HepG2 (cell line): ENCODE data around the gene ZFHX3. TPM values are rescaled to one million over a fixed set of nuclear protein-coding genes. Genes with fewer than 3 reads are reported as not detected.
A peak's percentile ranks its signal among the peaks of the same experiment; 100 is the strongest.

ENCODE experiments used
- ATAC-seq: fragments of 200-7000 bp; cut with Tn5 transposase; 3 replicates; pipeline ENCODE4 v1.9.1; 2020; ENCODE audit warnings: mild to moderate bottlenecking, moderate library complexity
- BruUV-seq: library from RNA; stranded (reverse); fragments of 400-500 nt; replicated peaks from 2 replicates; lab custom pipeline; 2021; lab: Mats Ljungman, UMichigan
- CTCF ChIA-PET: fragments of 300-600 bp; formaldehyde crosslinking; extraction: SDS; loops from one replicate; lab custom pipeline; 2021; ENCODE audit warnings: low total read pairs, inconsistent platforms, low intra/inter-chr PET ratio; lab: Yijun Ruan, JAX
- POLR2A ChIA-PET: fragments of 350-600 bp; sonication (Branson Sonifier 250); formaldehyde crosslinking; loops from one replicate; lab custom pipeline; 2020; ENCODE audit warnings: antibody characterized with exemption, inconsistent platforms; lab: Yijun Ruan, JAX
- DNase-seq: peaks from one replicate; pipeline ENCODE4 v3.0.0-alpha.2; 2015; ENCODE audit warnings: low spot score
- FAIRE-seq: peaks from 3 replicates; lab custom pipeline; 2011; peaks lifted over from hg19 to GRCh38; lab: Jason Lieb, UNC
- H2AFZ ChIP-seq: one replicate; pipeline ENCODE4 v1.6.1; 2011; ENCODE audit warnings: low read length, inconsistent platforms
- H3K27ac ChIP-seq: fragments of 300-600 bp; 3 replicates; pipeline ENCODE4 v1.8.0; 2011; ENCODE audit warnings: mixed run types, mild to moderate bottlenecking, mixed read lengths, low read length, inconsistent platforms; ENCODE audit not compliant: insufficient read depth; ENCODE audit errors: extremely low read length
- H3K27me3 ChIP-seq, 2 experiments: fragments of 200-600 bp in 1 of 2; 2 replicates in 1 of 2; 3 replicates in 1 of 2; pipeline versions ENCODE4 v1.6.0 to v1.8.0; 2011; ENCODE audit warnings: low read length in 2 of 2, mild to moderate bottlenecking in 2 of 2, moderate library complexity in 2 of 2, inconsistent platforms in 1 of 2; ENCODE audit not compliant: insufficient read depth in 2 of 2, control insufficient read depth in 1 of 2
- H3K36me3 ChIP-seq, 2 experiments: fragments of 200-600 bp in 1 of 2; replicated peaks in 1 of 2; 2 replicates in 1 of 2; 3 replicates in 1 of 2; pipeline versions ENCODE4 v1.5.1 to v1.8.0; 2011; ENCODE audit warnings: low read length in 2 of 2, inconsistent platforms in 1 of 2; ENCODE audit not compliant: insufficient read depth in 2 of 2, control insufficient read depth in 1 of 2
- H3K4me1 ChIP-seq: 2 replicates; pipeline ENCODE4 v1.5.1; 2012; ENCODE audit warnings: low read length, inconsistent platforms; ENCODE audit not compliant: insufficient read depth
- H3K4me2 ChIP-seq: 2 replicates; pipeline ENCODE4 v1.6.0; 2011; ENCODE audit warnings: low read depth, low read length, inconsistent platforms
- H3K4me3 ChIP-seq, 3 experiments: fragments of 200-600 bp in 1 of 3; sonication (generic), shearing (Covaris generic) in 1 of 3; replicated peaks in 1 of 3; 2 replicates each; pipeline ENCODE4 v1.5.1; 2011 to 2016; ENCODE audit warnings: low read length in 3 of 3, inconsistent platforms in 2 of 3, low read depth in 2 of 3, mild to moderate bottlenecking in 2 of 3, control low read depth in 1 of 3, mixed read lengths in 1 of 3; ENCODE audit not compliant: insufficient read depth in 1 of 3
- H3K79me2 ChIP-seq: one replicate; pipeline ENCODE4 v1.6.1; 2011; ENCODE audit warnings: low read length, inconsistent platforms; ENCODE audit not compliant: insufficient read depth
- H3K9ac ChIP-seq: 2 replicates; pipeline ENCODE4 v1.6.0; 2011; ENCODE audit warnings: mild to moderate bottlenecking, low read depth, low read length, inconsistent platforms; ENCODE audit not compliant: insufficient read depth
- H3K9me3 ChIP-seq: 2 replicates; pipeline ENCODE4 v1.5.1; 2012; ENCODE audit warnings: mild to moderate bottlenecking, low read length
- H4K20me1 ChIP-seq: 2 replicates; pipeline ENCODE4 v1.6.0; 2011; ENCODE audit warnings: inconsistent platforms, mild to moderate bottlenecking, low read length, moderate library complexity; ENCODE audit not compliant: insufficient read depth
- DMAP1 ChIP-seq: IDR thresholded peaks from 2 replicates; pipeline ENCODE4 v1.6.1; 2016
- PRDM10 ChIP-seq: sonication (generic); formaldehyde crosslinking; IDR thresholded peaks from 2 replicates; pipeline ENCODE4 v1.4.0; 2020; ENCODE audit warnings: low read depth, missing genetic modification reagents
- ZBTB40 ChIP-seq, 2 experiments: fragments of 450-650 bp in 1 of 2; sonication (generic) in 1 of 2; formaldehyde crosslinking in 1 of 2; IDR thresholded peaks; 2 replicates each; pipeline versions ENCODE4 v1.6.1 to v1.8.0; 2016 to 2022; ENCODE audit warnings: antibody characterized with exemption in 1 of 2, mild to moderate bottlenecking in 1 of 2, missing genetic modification reagents in 1 of 2
- ZNF382 ChIP-seq: sonication (generic); formaldehyde crosslinking; IDR thresholded peaks from 2 replicates; pipeline ENCODE4 v1.5.0; 2020; ENCODE audit warnings: missing genetic modification reagents, mild to moderate bottlenecking, borderline replicate concordance
- WGBS: methylation state at CpG from one replicate; pipeline ENCODE4 v1.1.6; 2017; ENCODE audit warnings: low lambda C conversion rate; 5-methylcytosine and 5-hydroxymethylcytosine counted together
- in situ Hi-C: cut with HindIII; loops from 2 replicates; pipeline ENCODE4 v1.10.0; 2017; ENCODE audit warnings: low pct_unique_long_range_greater_than_20kb; ENCODE audit not compliant: extremely low pct_ligation_motif_present
- intact Hi-C: fragments of 100-400 bp; cut with micrococcal nuclease; formaldehyde crosslinking; loops from one replicate; pipeline ENCODE4 v1.10.0; 2022; ENCODE audit not compliant: unreplicated experiment
- polyA plus RNA-seq, 8 experiments: library from polyadenylated mRNA; depleted of rRNA in 3 of 8; stranded (reverse) in 7 of 8; unstranded in 1 of 8; fragments of >200 nt; fragmentation: Illumina TruSeq in 4 of 8; extraction: Trizol in 4 of 8; gene quantifications; 2 replicates each; pipeline versions ENCODE4 v1.2.1 to v1.2.3, GENCODE V29; 2011 to 2016; ENCODE audit warnings: low read depth in 4 of 8, missing spikeins in 1 of 8, mixed read lengths in 1 of 8; ENCODE audit not compliant: insufficient read depth in 1 of 8
- total RNA-seq, 5 experiments: library from RNA; depleted of rRNA; stranded (reverse); fragments of >200 nt; fragmentation: Illumina TruSeq; extraction: Trizol; gene quantifications; 2 replicates each; pipeline ENCODE4 v1.2.3, GENCODE V29; 2016; ENCODE audit warnings: low read depth in 1 of 5

The ZFHX3 gene
- total and polyA plus RNA-seq, 2 of the 13 experiments (the other 11 are each of a cell fraction or from before 2014, with no cell fraction given): 5.0 to 6.0 TPM

- FAIRE-seq (no peak), DNase-seq (no peak), ATAC-seq (no peak)
- TF ChIP-seq PRDM10 (CRISPR knock-in tag) (no peak), DMAP1 (CRISPR knock-in tag) (no peak)
- no peak overlapping the region for H3K27ac ChIP-seq
- in situ Hi-C loops (no loop called here), intact Hi-C loops (no loop called here)
- ChIA-PET CTCF (no interaction called here), POLR2A (no interaction called here)
- peaks cover 24% of the 10 kb centered on the region for H3K4me1 ChIP-seq
- H3K79me2 ChIP-seq: peaks cover 18% of the 10 kb centered on the region
- H3K9me3 ChIP-seq: no peaks in the 10 kb centered on the region
- WGBS: 89% methylated on average over 4 of the region's 4 CpGs
- H3K4me3 ChIP-seq: no peak overlapping the region
- no TSS peak for BruUV-seq
- H2AFZ ChIP-seq: no peak overlapping the region
- H4K20me1 ChIP-seq: no peaks in the 10 kb centered on the region
- H3K4me2 ChIP-seq: no peak overlapping the region
- H3K27me3 ChIP-seq: no peaks in the 10 kb centered on the region
- H3K36me3 ChIP-seq: peaks cover 2 to 10% of the 10 kb centered on the region in 2 experiments; a peak in 3 of 5 replicates
- no peak overlapping the region for H3K9ac ChIP-seq
Observed at GRCh38 chr16:72910381-72910780, 137.5 kb downstream of the ZFHX3 start.

GRCh38 chr16:72909196-72909595 lies 138.7 kb downstream of the ZFHX3 start:
- CTCF ChIA-PET: no interaction called here

More at GRCh38 chr16:72909196-72909595, 138.7 kb downstream of the ZFHX3 start:
- POLR2A ChIA-PET: no interaction called here
- Histone ChIP-seq H3K4me1 (peaks cover 12% of the 10 kb centered on the region), H3K4me3 (no peak overlapping the region), H3K36me3 (peaks cover 2 to 10% of the 10 kb centered on the region in 2 experiments; a peak in 3 of 5 replicates), H3K27ac (no peak overlapping the region), H3K9ac (no peak overlapping the region), H3K4me2 (no peak overlapping the region), H3K79me2 (peaks cover 16% of the 10 kb centered on the region), H4K20me1 (no peaks in the 10 kb centered on the region), H2AFZ (no peak overlapping the region), H3K9me3 (no peaks in the 10 kb centered on the region), H3K27me3 (no peaks in the 10 kb centered on the region)
- intact Hi-C loops (no loop called here), in situ Hi-C loops (no loop called here)
- BruUV-seq: no TSS peak
- TF ChIP-seq ZBTB40 (IDR thresholded peaks at IDR 0.05): no peak
- TF ChIP-seq ZBTB40 (CRISPR knock-in tag; IDR thresholded peaks at IDR 0.05): peak; percentile 69; the same call in 1 of the 2 replicates
- TF ChIP-seq ZNF382 (CRISPR knock-in tag): no peak
- 97% methylated on average over 6 of the region's 6 CpGs for WGBS
- no peak for ATAC-seq
- no peak for FAIRE-seq
- DNase-seq: no peak
